ENCODE data around the gene USP31. TPM values are rescaled to one million over a fixed set of nuclear protein-coding genes. Genes with fewer than 3 reads are reported as not detected.

Gene USP31
- total and polyA plus RNA-seq, 2 of the 13 experiments (the other 11 are each of a cell fraction or from before 2014, with no cell fraction given) = 22.5 to 23.3 TPM

DNA sequence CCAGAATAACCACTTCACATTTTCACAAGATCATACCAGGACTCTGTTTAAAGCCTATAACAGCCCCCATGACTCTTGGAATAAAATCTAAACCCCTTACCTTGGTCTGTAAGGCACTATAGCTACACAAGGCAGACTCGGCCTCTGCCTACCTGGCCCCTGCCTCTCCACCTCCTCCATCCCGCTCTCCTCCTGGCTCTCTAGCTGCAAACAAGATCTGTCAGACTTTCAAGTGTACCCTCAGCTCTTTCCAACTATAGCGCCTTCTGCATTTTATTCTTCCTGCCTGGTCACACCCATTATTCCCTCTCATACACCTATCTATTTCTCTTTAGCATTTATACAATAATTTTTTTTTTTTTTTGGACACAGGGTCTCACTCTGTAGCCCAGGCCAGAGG is 8.2 kb downstream of the USP31 start (continued):
- TF ChIP-seq NFKB2 (CRISPR knock-in tag; IDR thresholded peaks at IDR 0.05; ENCODE audit: borderline replicate concordance) (no peak), ADNP (CRISPR knock-in tag; IDR thresholded peaks at IDR 0.05) (no peak), PAF1 (CRISPR knock-in tag; IDR thresholded peaks at IDR 0.05) (no peak), CEBPG (CRISPR knock-in tag; IDR thresholded peaks at IDR 0.05) (no peak), ZNF615 (CRISPR knock-in tag; IDR thresholded peaks at IDR 0.05; ENCODE audit: borderline replicate concordance) (no peak), RAD21 (CRISPR knock-in tag; IDR thresholded peaks at IDR 0.05) (no peak), KMT2B (CRISPR knock-in tag; IDR thresholded peaks at IDR 0.05) (no peak), FOSL2 (CRISPR knock-in tag; IDR thresholded peaks at IDR 0.05) (no peak), ZNF879 (CRISPR knock-in tag; IDR thresholded peaks at IDR 0.05) (no peak), ZNF841 (CRISPR knock-in tag; IDR thresholded peaks at IDR 0.05; ENCODE audit: borderline replicate concordance) (no peak), TOPORS (CRISPR knock-in tag; IDR thresholded peaks at IDR 0.05) (no peak), MAFK (conservative IDR thresholded peaks at IDR 0.05 in 1 of 2, IDR thresholded peaks at IDR 0.05 in 1 of 2; ENCODE audit: low read length in 2 of 2) (no peak)
- TF ChIP-seq, protein P1, sequence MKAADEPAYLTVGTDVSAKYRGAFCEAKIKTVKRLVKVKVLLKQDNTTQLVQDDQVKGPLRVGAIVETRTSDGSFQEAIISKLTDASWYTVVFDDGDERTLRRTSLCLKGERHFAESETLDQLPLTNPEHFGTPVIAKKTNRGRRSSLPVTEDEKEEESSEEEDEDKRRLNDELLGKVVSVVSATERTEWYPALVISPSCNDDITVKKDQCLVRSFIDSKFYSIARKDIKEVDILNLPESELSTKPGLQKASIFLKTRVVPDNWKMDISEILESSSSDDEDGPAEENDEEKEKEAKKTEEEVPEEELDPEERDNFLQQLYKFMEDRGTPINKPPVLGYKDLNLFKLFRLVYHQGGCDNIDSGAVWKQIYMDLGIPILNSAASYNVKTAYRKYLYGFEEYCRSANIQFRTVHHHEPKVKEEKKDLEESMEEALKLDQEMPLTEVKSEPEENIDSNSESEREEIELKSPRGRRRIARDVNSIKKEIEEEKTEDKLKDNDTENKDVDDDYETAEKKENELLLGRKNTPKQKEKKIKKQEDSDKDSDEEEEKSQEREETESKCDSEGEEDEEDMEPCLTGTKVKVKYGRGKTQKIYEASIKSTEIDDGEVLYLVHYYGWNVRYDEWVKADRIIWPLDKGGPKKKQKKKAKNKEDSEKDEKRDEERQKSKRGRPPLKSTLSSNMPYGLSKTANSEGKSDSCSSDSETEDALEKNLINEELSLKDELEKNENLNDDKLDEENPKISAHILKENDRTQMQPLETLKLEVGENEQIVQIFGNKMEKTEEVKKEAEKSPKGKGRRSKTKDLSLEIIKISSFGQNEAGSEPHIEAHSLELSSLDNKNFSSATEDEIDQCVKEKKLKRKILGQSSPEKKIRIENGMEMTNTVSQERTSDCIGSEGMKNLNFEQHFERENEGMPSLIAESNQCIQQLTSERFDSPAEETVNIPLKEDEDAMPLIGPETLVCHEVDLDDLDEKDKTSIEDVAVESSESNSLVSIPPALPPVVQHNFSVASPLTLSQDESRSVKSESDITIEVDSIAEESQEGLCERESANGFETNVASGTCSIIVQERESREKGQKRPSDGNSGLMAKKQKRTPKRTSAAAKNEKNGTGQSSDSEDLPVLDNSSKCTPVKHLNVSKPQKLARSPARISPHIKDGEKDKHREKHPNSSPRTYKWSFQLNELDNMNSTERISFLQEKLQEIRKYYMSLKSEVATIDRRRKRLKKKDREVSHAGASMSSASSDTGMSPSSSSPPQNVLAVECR (CRISPR knock-in tag; IDR thresholded peaks at IDR 0.05; ENCODE audit: borderline replicate concordance) = 0 out of 2 replicates have a peak, but pooled peaks have one; percentile 22
- TF ChIP-seq, protein P2, sequence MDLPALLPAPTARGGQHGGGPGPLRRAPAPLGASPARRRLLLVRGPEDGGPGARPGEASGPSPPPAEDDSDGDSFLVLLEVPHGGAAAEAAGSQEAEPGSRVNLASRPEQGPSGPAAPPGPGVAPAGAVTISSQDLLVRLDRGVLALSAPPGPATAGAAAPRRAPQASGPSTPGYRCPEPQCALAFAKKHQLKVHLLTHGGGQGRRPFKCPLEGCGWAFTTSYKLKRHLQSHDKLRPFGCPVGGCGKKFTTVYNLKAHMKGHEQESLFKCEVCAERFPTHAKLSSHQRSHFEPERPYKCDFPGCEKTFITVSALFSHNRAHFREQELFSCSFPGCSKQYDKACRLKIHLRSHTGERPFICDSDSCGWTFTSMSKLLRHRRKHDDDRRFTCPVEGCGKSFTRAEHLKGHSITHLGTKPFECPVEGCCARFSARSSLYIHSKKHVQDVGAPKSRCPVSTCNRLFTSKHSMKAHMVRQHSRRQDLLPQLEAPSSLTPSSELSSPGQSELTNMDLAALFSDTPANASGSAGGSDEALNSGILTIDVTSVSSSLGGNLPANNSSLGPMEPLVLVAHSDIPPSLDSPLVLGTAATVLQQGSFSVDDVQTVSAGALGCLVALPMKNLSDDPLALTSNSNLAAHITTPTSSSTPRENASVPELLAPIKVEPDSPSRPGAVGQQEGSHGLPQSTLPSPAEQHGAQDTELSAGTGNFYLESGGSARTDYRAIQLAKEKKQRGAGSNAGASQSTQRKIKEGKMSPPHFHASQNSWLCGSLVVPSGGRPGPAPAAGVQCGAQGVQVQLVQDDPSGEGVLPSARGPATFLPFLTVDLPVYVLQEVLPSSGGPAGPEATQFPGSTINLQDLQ (CRISPR knock-in tag; IDR thresholded peaks at IDR 0.05) = no peak
- TF ChIP-seq, protein P3, sequence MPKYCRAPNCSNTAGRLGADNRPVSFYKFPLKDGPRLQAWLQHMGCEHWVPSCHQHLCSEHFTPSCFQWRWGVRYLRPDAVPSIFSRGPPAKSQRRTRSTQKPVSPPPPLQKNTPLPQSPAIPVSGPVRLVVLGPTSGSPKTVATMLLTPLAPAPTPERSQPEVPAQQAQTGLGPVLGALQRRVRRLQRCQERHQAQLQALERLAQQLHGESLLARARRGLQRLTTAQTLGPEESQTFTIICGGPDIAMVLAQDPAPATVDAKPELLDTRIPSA (CRISPR knock-in tag; IDR thresholded peaks at IDR 0.05; ENCODE audit: borderline replicate concordance) = 0 out of 2 replicates have a peak, but pooled peaks have one; percentile 27
- TF ChIP-seq, protein P4, sequence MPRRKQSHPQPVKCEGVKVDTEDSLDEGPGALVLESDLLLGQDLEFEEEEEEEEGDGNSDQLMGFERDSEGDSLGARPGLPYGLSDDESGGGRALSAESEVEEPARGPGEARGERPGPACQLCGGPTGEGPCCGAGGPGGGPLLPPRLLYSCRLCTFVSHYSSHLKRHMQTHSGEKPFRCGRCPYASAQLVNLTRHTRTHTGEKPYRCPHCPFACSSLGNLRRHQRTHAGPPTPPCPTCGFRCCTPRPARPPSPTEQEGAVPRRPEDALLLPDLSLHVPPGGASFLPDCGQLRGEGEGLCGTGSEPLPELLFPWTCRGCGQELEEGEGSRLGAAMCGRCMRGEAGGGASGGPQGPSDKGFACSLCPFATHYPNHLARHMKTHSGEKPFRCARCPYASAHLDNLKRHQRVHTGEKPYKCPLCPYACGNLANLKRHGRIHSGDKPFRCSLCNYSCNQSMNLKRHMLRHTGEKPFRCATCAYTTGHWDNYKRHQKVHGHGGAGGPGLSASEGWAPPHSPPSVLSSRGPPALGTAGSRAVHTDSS (CRISPR knock-in tag; conservative IDR thresholded peaks at IDR 0.05) = 0 out of 2 replicates have a peak, but pooled peaks have one; percentile 58

Measured in HepG2 (cell line).